HCT116 (cell line): ENCODE measurements around the gene PROM2. TPM values are rescaled to one million over a fixed set of nuclear protein-coding genes. Genes with fewer than 3 reads are reported as not detected.

Experiments
- ATAC-seq: fragments of 200-7000 bp; cut with Tn5 transposase; 2 replicates; pipeline ENCODE4 v1.9.1; 2020; ENCODE audit warnings: mild to moderate bottlenecking, moderate library complexity
- BruUV-seq: library from RNA; stranded (reverse); fragments of 400-500 nt; replicated peaks from 2 replicates; lab custom pipeline; 2021; lab: Mats Ljungman, UMichigan
- CTCF ChIA-PET: fragments of 300-600 bp; sonication (Branson Sonifier 250); formaldehyde crosslinking; loops from one replicate; lab custom pipeline; 2021; ENCODE audit warnings: antibody characterized with exemption; lab: Charles Lee
- POLR2A ChIA-PET: fragments of 300-600, 350-600 bp; sonication (Branson Sonifier 250); formaldehyde crosslinking; loops from one replicate; lab custom pipeline; 2021; ENCODE audit warnings: antibody characterized with exemption; lab: Charles Lee
- RAD21 ChIA-PET, 2 experiments: fragments of 300-600 bp; sonication (Branson Sonifier 250); formaldehyde crosslinking; loops; one replicate each; lab custom pipeline; 2023; ENCODE audit warnings: low total read pairs in 2 of 2; ENCODE audit not compliant: uncharacterized antibody in 2 of 2, unreplicated experiment in 2 of 2, low non-redundant PET in 1 of 2; lab: Charles Lee
- DNase-seq: peaks from one replicate; pipeline ENCODE4 v3.0.0-alpha.2; 2010; ENCODE audit warnings: low read depth, low spot score
- H2AFZ ChIP-seq: fragments of 200-600 bp; shearing (Covaris generic), sonication (generic); 2 replicates; pipeline ENCODE4 v1.6.1; 2017; ENCODE audit warnings: low read depth, mixed run types, mixed read lengths, antibody characterized with exemption, low read length; ENCODE audit not compliant: poor library complexity, severe bottlenecking
- H3K27ac ChIP-seq: 2 replicates; pipeline ENCODE4 v1.5.1; 2012; ENCODE audit warnings: low read depth, low read length
- H3K27me3 ChIP-seq: fragments of 200-600 bp; sonication (generic); 2 replicates; pipeline ENCODE4 v1.6.1; 2016; ENCODE audit warnings: mixed run types, low read length, mixed read lengths; ENCODE audit not compliant: insufficient read depth
- H3K36me3 ChIP-seq, 2 experiments: fragments of 200-500 bp in 1 of 2; fragments of 200-600 bp in 1 of 2; sonication (Bioruptor generic) in 1 of 2; sonication (generic) in 1 of 2; 2 replicates each; pipeline versions ENCODE4 v1.5.1 to v1.6.1; 2014 to 2016; ENCODE audit warnings: low read length in 2 of 2, inconsistent platforms in 1 of 2, mixed read lengths in 1 of 2, mixed run types in 1 of 2; ENCODE audit not compliant: insufficient read depth in 2 of 2, control insufficient read depth in 1 of 2
- H3K4me1 ChIP-seq, 2 experiments: fragments of 200-600 bp in 1 of 2; sonication (generic) in 1 of 2; 2 replicates each; pipeline versions ENCODE4 v1.5.1 to v1.6.1; 2012 to 2017; ENCODE audit warnings: low read length in 2 of 2, inconsistent platforms in 1 of 2, mild to moderate bottlenecking in 1 of 2, mixed read lengths in 1 of 2, mixed run types in 1 of 2, moderate library complexity in 1 of 2; ENCODE audit not compliant: insufficient read depth in 2 of 2, control insufficient read depth in 1 of 2
- H3K4me2 ChIP-seq: fragments of 200-600 bp; sonication (generic); 2 replicates; pipeline ENCODE4 v1.6.1; 2017; ENCODE audit warnings: mixed run types, low read length, mixed read lengths
- H3K4me3 ChIP-seq, 2 experiments: fragments of 200-600 bp in 1 of 2; sonication (generic) in 1 of 2; replicated peaks in 1 of 2; 2 replicates each; pipeline ENCODE4 v1.5.1; 2011 to 2016; ENCODE audit warnings: low read length in 2 of 2, control low read depth in 1 of 2, low read depth in 1 of 2, mild to moderate bottlenecking in 1 of 2, mixed read lengths in 1 of 2, mixed run types in 1 of 2
- H3K79me2 ChIP-seq: fragments of 200-600 bp; sonication (generic); 2 replicates; pipeline ENCODE4 v1.6.1; 2017; ENCODE audit warnings: mild to moderate bottlenecking, mixed run types, low read length, moderate library complexity, mixed read lengths; ENCODE audit not compliant: insufficient read depth
- H3K9ac ChIP-seq: fragments of 200-600 bp; sonication (generic); 2 replicates; pipeline ENCODE4 v1.6.1; 2016; ENCODE audit warnings: low read length, mixed read lengths
- H3K9me2 ChIP-seq: fragments of 200-600 bp; sonication (generic), shearing (Covaris generic); 2 replicates; pipeline ENCODE4 v1.6.1; 2017; ENCODE audit warnings: mixed run types, mild to moderate bottlenecking, moderate library complexity; ENCODE audit not compliant: insufficient read depth
- H3K9me3 ChIP-seq, 2 experiments: fragments of 200-500 bp in 1 of 2; fragments of 200-600 bp in 1 of 2; sonication (Bioruptor generic) in 1 of 2; sonication (generic) in 1 of 2; 2 replicates each; pipeline ENCODE4 v1.6.1; 2014 to 2017; ENCODE audit warnings: low read length in 2 of 2, mixed read lengths in 2 of 2, inconsistent platforms in 1 of 2, low read depth in 1 of 2, mild to moderate bottlenecking in 1 of 2, mixed run types in 1 of 2, moderate library complexity in 1 of 2; ENCODE audit not compliant: control insufficient read depth in 1 of 2, insufficient read depth in 1 of 2
- H4K20me1 ChIP-seq: fragments of 200-600 bp; sonication (generic), shearing (Covaris generic); 2 replicates; pipeline ENCODE4 v1.6.1; 2017; ENCODE audit warnings: mixed run types, mild to moderate bottlenecking, moderate library complexity; ENCODE audit not compliant: insufficient read depth
- ATF3 ChIP-seq: IDR thresholded peaks from 2 replicates; pipeline ENCODE4 v1.6.1; 2012
- CBX3 ChIP-seq: IDR thresholded peaks from 2 replicates; pipeline ENCODE4 v1.6.1; 2012; ENCODE audit warnings: low read depth
- CEBPB ChIP-seq: IDR thresholded peaks from 2 replicates; pipeline ENCODE4 v1.6.1; 2012; ENCODE audit warnings: low read depth
- CTCF ChIP-seq, 3 experiments: fragments of 200-600 bp in 1 of 3; sonication (generic) in 1 of 3; IDR thresholded peaks in 2 of 3; conservative IDR thresholded peaks in 1 of 3; 2 replicates each; pipeline ENCODE4 v1.5.1; 2012 to 2017; ENCODE audit warnings: low read depth in 2 of 3, low read length in 2 of 3, antibody characterized with exemption in 1 of 3, borderline replicate concordance in 1 of 3, control low read depth in 1 of 3, mild to moderate bottlenecking in 1 of 3, mixed read lengths in 1 of 3, mixed run types in 1 of 3, moderate library complexity in 1 of 3; ENCODE audit not compliant: insufficient read depth in 1 of 3
- ELF1 ChIP-seq: IDR thresholded peaks from 2 replicates; pipeline ENCODE4 v1.6.1; 2012; ENCODE audit warnings: low read depth, borderline replicate concordance
- EZH2 ChIP-seq: fragments of 200-600 bp; sonication (generic); IDR thresholded peaks from 2 replicates; pipeline ENCODE4 v1.6.1; 2017; ENCODE audit warnings: antibody characterized with exemption, mixed run types
- EZH2phosphoT487 ChIP-seq: fragments of 200-600 bp; IDR thresholded peaks from 2 replicates; pipeline ENCODE4 v1.6.1; 2018; ENCODE audit warnings: antibody characterized with exemption, borderline replicate concordance
- MAX ChIP-seq: IDR thresholded peaks from 2 replicates; pipeline ENCODE4 v1.6.1; 2012
- POLR2A ChIP-seq: IDR thresholded peaks from 2 replicates; pipeline ENCODE4 v1.7.0; 2011; ENCODE audit warnings: borderline replicate concordance; ENCODE audit not compliant: insufficient read depth, insufficient read length; ENCODE audit errors: extremely low read depth
- POLR2AphosphoS5 ChIP-seq: IDR thresholded peaks from 2 replicates; pipeline ENCODE4 v1.6.1; 2011; ENCODE audit warnings: mild to moderate bottlenecking, low read depth, low read length, moderate library complexity
- SP1 ChIP-seq: IDR thresholded peaks from 2 replicates; pipeline ENCODE4 v1.6.1; 2012; ENCODE audit warnings: low read depth
- YY1 ChIP-seq: IDR thresholded peaks from 2 replicates; pipeline ENCODE4 v1.6.1; 2011; ENCODE audit warnings: low read length, low read depth, moderate library complexity, mild to moderate bottlenecking; ENCODE audit not compliant: insufficient replicate concordance; ENCODE audit errors: extremely low read depth
- ZFX ChIP-seq: fragments of 450-650 bp; IDR thresholded peaks from 2 replicates; pipeline ENCODE4 v1.6.1; 2017
- intact Hi-C: fragments of 100-400 bp; cut with micrococcal nuclease; formaldehyde crosslinking; loops from 2 replicates; pipeline ENCODE4 v1.10.0; 2022
- total RNA-seq: library from RNA; stranded (reverse); gene quantifications from one replicate; pipeline ENCODE4 v1.2.1, GENCODE V29; 2021; ENCODE audit not compliant: unreplicated experiment

PROM2 gene
- total RNA-seq, 1 experiment from 2014 or later: 11.9 TPM

GRCh38 chr2:95310216-95310615, 36.0 kb downstream of the PROM2 start:
- H4K20me1 ChIP-seq: no peaks in the 10 kb centered on the region
- no peaks in the 10 kb centered on the region for H3K36me3 ChIP-seq
- CTCF ChIA-PET: interaction anchor here (1.3 kb wide), 1 partner anchor 78 kb away, joined by 5 read pairs; no protein-coding TSS in a partner anchor
- TF ChIP-seq YY1 (no peak), POLR2A (no peak), ELF1 (no peak)
- TF ChIP-seq, all 23 proteins: peak for 0
- Histone ChIP-seq H2AFZ (no peak overlapping the region), H3K4me1 (peaks cover 10 to 20% of the 10 kb centered on the region in 2 experiments; a peak in 2 of 4 replicates), H3K27me3 (no peaks in the 10 kb centered on the region), H3K27ac (no peak overlapping the region), H3K9ac (no peak overlapping the region), H3K79me2 (no peaks in the 10 kb centered on the region), H3K4me3 (no peak overlapping the region), H3K9me3 (no peaks in the 10 kb centered on the region), H3K9me2 (no peaks in the 10 kb centered on the region), H3K4me2 (no peak overlapping the region)
- intact Hi-C loops: no loop called here
- POLR2A ChIA-PET: no interaction called here
- ATAC-seq (no peak), DNase-seq (no peak)
- RAD21 ChIA-PET: no interaction called here
- no TSS peak for BruUV-seq

GRCh38 chr2:95310651-95311050, 36.4 kb downstream of the PROM2 start:
- H3K9me3 ChIP-seq: no peaks in the 10 kb centered on the region
- ATAC-seq (no peak), DNase-seq (no peak)
- no peaks in the 10 kb centered on the region for H3K36me3 ChIP-seq
- no peak overlapping the region for H3K4me3 ChIP-seq
- ChIA-PET POLR2A (no interaction called here), CTCF (no interaction called here), RAD21 (no interaction called here)
- H3K4me2 ChIP-seq: no peak overlapping the region
- no peak overlapping the region for H3K27ac ChIP-seq
- H3K4me1 ChIP-seq: peaks cover 10 to 20% of the 10 kb centered on the region in 2 experiments; a peak in 2 of 4 replicates
- no peaks in the 10 kb centered on the region for H3K79me2 ChIP-seq
- H3K9me2 ChIP-seq: no peaks in the 10 kb centered on the region
- H3K9ac ChIP-seq: no peak overlapping the region
- H2AFZ ChIP-seq: no peak overlapping the region
- no TSS peak for BruUV-seq
- intact Hi-C loops: no loop called here
- no peaks in the 10 kb centered on the region for H3K27me3 ChIP-seq
- no peaks in the 10 kb centered on the region for H4K20me1 ChIP-seq
- no peak for TF ChIP-seq ATF3
- TF ChIP-seq MAX: no peak
- TF ChIP-seq CEBPB: no peak
- TF ChIP-seq POLR2AphosphoS5: no peak
- TF ChIP-seq ZFX: no peak
- no peak for TF ChIP-seq POLR2A
- no peak for TF ChIP-seq EZH2
- no peak for TF ChIP-seq CBX3
- TF ChIP-seq SP1: no peak
- TF ChIP-seq CTCF (IDR thresholded peaks at IDR 0.05 in 2 of 3, conservative IDR thresholded peaks at IDR 0.05 in 1 of 3; ENCODE audit: borderline replicate concordance in 1 of 3, insufficient read depth in 1 of 3, low read depth in 2 of 3, low read length in 2 of 3): no peak
- no peak for TF ChIP-seq EZH2phosphoT487
